Activated CD8-positive, alpha-beta memory T cell treated with anti-CD3 and anti-CD28 coated beads, Interleukin-2, amount 50 U/mL, for 4 hours (primary cell): ENCODE measurements around the gene TRIM24.
"Not testable (repeated sequence)": the region's sequence is repeated elsewhere in the genome, so short reads cannot be mapped to it uniquely, and the experiment has no call there.

Experiments used
- DNase-seq: peaks from one replicate; pipeline ENCODE4 v3.0.0-alpha.2; 2020

Gene TRIM24

DNA sequence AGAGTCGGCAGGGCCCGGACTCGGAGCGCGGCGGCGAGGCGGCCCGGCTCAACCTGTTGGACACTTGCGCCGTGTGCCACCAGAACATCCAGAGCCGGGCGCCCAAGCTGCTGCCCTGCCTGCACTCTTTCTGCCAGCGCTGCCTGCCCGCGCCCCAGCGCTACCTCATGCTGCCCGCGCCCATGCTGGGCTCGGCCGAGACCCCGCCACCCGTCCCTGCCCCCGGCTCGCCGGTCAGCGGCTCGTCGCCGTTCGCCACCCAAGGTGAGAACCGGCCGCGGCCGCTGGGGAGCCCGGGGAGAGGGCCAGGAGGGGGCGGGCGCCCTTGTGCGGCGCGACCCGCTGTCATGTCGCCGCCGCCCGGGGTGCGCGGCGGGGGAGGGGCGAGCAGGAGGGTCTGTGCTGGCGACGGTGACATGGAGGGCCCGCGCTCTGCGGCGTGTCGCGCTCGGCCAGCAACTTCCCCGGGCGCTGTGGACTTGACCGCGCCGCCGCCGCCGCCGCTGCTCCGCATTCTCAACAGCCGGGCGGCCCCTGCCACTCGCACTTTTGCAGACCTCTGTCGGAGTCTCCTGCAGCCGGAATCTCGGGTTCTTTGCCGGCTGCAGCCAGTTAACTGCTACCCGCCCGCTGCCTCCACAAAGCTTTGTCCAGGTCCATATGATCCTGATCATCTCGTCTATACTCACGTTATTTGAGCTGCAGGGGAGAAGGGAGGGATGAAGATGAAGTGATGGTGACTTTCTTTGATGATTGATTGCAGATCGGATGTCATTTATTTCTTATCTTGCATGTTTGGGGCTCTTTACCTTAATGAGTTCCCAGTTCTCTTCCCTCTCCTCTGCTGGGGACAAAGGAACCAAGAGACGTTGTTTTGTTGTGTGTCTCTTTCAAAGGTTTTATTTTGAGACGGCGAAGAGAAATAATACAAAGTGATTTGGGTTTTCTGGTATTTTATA, 869 bp downstream of the TRIM24 start:
- peak; percentile 66 for DNase-seq

- not testable (repeated sequence) for DNase-seq
These were observed 3.2 kb downstream of the TRIM24 start for GRCh38 chr7:138463291-138463618.

DNA sequence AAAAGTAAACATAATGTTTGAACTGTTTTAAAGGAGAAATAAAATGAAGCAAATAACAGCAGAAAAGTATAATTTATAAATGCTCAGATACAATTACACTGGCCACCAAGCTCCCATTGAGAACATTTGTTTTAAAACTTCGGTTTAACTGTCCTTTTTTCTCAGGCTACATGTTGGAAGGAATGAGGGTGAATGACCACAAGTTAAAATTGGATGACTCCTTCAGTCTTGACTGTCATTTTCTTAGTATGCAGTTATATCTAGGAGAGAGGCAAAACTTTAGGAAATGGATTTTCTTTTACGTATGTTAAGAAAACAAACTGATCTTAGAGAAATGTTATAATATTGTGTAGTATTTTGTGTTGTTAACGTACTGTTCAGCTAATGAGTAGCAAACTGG, 5.0 kb downstream of the TRIM24 start:
- DNase-seq, result no peak

DNA sequence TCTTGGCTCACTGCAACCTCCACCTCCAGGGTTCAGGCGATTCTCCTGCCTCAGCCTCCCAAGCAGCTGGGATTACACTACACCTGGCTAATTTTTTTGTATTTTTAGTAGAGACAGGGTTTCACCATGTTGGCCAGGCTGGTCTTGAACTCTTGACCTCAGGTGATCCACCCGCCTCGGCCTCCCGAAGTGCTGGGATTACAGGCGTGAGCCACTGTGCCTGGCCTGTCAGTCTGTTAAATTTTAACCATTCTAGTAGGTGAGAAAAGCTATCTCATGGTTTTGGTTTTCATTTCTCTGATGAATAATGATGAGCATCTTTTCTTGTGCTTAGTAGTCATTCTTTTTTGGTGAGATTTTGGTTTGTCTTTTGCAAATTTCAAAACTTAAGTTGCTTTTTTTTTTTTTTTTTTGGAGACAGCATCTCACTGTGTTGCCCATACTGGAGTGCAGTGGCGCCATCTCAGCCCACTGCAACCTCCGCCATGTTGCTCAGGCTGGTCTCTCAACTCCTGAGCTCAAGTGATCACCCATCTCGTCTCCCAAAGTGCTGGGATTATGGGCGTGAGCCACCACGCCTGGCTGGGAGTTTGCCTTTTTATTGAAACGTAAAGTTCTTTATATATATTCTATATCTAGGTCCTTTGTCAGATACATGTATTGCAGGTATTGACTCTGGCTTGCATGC, 6.2 kb downstream of the TRIM24 start:
- not testable (repeated sequence) for DNase-seq

DNA sequence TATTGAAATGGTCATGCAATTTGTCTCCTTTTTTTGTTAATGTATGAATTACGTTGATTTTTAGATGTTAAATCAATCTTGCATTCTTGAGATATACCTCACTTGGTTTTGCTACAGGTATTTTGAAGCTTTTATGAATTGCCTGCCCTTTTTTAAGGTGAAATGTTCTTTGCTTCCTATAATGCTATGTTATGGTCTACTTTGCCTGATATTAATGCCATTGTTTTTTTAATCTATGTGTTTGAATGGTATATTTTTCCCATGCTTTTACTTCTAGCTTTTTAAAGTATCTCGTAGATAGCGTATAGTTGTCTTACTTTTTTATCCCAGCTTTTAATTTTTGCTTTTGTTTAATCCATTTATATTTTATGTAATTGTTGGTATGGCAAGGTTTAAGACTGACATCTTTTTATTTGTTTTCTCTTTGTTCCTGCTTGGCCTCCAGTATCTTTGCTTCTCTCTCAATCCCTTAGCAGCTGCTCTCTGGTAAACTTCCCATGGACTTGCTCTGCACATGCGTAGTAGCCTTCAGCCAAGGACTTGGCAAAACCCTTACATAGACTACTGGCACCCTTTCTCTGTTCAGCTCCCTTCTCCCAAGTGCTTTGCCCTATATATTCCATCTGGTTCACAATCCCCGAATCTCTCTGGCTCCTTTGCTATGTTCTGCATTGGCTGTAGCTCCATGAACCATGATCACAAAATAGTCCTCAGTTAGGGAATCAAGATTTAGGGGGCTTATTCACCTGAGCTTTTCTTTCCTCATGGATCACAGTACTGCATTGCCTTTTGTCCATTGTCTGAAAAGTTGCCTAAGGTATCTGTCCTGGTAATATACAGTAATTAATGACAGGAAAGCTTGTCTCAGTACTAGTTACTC, 8.4 kb downstream of the TRIM24 start:
- no peak for DNase-seq

GRCh38 chr7:138470391-138471157, 10.5 kb downstream of the TRIM24 start:
- no peak for DNase-seq

DNA sequence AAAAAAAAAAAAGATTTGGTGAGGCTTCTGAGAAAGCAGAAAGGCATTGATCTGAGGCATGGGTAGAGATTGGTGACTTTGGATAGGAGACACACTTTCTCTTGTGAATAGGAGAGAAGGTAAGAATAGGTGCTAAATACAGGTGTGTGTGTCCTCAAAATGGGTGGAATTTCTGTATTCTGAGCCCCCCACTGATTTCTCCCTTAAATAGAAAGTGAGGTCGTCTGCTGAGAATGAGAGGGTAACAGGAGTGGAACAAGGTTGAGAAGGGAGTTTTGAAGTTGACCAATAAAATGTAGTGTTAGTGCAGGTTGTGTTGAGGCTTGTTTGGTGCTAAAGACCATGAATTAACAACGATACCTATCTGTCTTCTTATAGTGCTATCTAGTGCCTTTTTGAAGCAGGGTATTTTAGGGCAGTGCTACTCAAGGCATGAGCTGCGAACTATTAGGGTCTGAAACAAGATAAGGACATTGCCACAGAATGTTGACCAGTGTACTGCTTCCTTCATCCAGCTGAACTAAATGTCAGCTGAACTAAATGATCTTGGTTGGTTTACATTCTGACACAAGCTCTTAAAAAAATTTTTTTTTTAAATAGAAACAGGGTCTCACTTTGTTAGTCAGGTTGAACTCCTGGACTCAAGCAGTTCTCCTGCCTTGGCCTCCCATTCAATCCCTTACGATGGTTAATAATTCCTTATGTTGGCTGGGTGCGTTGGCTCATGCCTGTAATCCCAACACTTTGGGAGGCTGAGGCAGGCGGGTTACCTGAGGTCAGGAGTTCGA, 12.4 kb downstream of the TRIM24 start:
- no peak for DNase-seq

DNA sequence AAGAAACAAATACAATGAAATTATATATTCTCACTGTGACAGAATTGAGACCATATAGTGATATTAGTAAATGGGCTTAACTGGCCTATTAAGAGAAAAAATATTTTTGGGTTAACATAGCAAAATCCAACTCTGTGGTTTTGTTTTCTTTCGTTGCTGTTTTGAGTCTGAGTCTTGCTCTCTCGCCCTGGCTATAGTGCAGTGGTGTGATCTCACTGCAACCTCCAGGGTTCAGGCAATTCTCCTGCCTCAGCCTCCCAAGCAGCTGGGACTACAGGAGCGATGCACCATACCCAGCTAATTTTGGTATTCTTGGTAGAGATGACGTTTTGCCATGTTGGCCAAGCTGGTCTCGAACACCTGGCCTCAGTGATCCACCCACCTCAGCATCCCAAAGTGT, 15.3 kb downstream of the TRIM24 start:
- DNase-seq, result no peak

GRCh38 chr7:138477081-138477578, 17.1 kb downstream of the TRIM24 start:
- no peak for DNase-seq

DNA sequence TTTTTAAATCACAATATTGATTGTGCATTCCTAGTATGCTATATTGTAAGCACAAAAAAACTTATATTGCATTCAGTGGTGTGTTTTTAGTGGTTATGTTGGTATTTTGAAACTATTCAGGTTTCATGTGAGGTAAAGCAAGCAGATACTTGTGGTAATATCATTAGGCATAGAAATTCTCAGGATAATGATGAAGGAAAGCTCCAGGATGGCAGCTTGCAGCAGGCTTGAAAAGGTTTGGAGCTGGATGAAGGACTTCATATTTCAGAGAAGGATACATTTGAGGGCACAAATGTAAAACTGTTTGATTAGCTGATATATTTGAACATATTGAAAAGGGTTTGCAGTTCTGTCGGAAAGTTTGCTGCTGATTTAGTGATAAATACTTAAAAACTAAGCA, 17.5 kb downstream of the TRIM24 start:
- DNase-seq, result no peak

DNA sequence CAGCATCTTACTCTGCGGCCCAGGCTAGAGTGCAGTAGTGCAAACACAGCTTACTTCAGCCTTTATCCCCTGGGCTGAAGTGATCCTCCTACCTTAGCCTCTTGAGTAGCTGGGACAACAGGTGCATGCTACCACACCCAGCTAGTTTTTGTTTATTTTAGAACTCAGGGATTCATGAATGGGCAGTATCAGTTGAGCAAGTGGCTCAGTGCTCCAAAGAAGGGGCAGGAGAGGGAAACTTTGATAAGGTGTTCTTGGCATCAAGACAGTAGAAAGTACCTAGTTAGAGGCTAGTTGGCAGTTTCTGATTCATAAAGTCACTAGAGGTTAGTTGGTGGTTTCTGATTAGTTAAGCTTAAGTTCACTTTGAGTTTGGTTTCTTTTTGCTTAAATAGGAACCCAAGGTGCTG, 18.4 kb downstream of the TRIM24 start:
- no peak for DNase-seq

- DNase-seq, result no peak
These were observed 20.5 kb downstream of the TRIM24 start for GRCh38 chr7:138480527-138480926.

DNA sequence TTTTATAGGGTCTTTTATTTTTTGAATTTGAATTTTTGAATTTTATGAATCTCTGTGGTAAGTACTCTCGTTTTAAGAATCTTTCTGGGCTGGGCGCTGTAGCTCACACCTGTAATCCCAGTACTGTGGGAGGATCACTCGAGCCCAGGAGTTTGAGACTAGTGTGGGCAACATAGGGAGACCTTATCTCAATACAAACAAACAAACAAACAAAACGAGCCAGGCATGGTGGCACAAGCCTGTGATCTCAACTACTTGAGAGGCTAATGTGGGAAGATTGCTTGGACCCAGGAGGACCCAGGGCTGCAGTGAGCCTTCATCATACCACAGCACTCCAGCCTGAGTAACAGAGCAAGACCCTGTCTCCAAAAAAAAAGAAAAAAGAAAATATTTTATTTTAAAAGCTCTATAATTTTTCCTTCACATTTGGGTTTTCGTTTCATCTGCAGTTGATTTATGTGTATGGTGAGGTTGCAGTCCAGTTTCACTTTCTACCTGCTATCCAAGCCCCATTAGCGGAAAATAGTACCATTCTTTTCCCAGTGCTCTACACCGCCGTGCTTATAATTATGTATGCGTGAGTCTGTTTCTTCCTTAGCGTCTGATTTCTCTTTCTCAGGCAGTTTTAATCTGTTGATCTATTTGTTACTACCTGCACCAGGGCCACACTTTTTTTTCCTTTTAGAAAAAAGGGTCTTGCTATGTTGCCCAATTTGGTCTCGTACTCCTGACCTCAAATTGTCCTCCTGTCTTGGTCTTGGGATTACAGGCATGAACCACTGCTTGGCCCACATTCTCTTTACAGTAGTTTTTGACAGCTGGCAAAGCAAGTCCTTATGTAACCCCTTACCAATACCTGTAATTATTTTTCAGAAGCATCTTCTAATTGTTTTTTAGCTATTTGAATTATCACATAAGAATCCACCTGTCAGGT, 21.7 kb downstream of the TRIM24 start:
- no peak for DNase-seq

- DNase-seq, result no peak
These were observed 23.5 kb downstream of the TRIM24 start for GRCh38 chr7:138483531-138483930.

- DNase-seq, result not testable (repeated sequence)
These were observed 25.4 kb downstream of the TRIM24 start for GRCh38 chr7:138485508-138485907.

GRCh38 chr7:138489139-138489538, 29.1 kb downstream of the TRIM24 start:
- not testable (repeated sequence) for DNase-seq

GRCh38 chr7:138491612-138492386, 31.7 kb downstream of the TRIM24 start:
- DNase-seq, result no peak

GRCh38 chr7:138492423-138492822, 32.4 kb downstream of the TRIM24 start:
- no peak for DNase-seq

- DNase-seq, result no peak
These were observed 33.5 kb downstream of the TRIM24 start for GRCh38 chr7:138493535-138493934.
